Stomach smooth muscle (tissue), 2 donors: ENCODE data around the gene NR2F1-AS1.
"Not testable (repeated sequence)": the region's sequence is repeated elsewhere in the genome, so short reads cannot be mapped to it uniquely, and the experiment has no call there.

Source experiments
- H3K27ac ChIP-seq: one replicate; pipeline ENCODE4 v1.7.0; 2013; ENCODE audit warnings: mild to moderate bottlenecking, low read length, inconsistent platforms
- H3K27me3 ChIP-seq, 2 donors: one replicate each; pipeline ENCODE4 v1.7.0; 2013; ENCODE audit warnings: low read length in 2 of 2; ENCODE audit not compliant: insufficient read depth in 2 of 2, control insufficient read depth in 1 of 2
- H3K36me3 ChIP-seq, 2 donors: one replicate each; pipeline ENCODE4 v1.7.0; 2013; ENCODE audit warnings: low read length in 2 of 2; ENCODE audit not compliant: control insufficient read depth in 2 of 2, insufficient read depth in 2 of 2
- H3K4me1 ChIP-seq: one replicate; pipeline ENCODE4 v1.7.0; 2013; ENCODE audit warnings: low read length; ENCODE audit not compliant: control insufficient read depth, insufficient read depth
- H3K4me3 ChIP-seq, 2 donors: one replicate each; pipeline ENCODE4 v1.7.0; 2013; ENCODE audit warnings: low read length in 2 of 2
- H3K9ac ChIP-seq, 2 donors: one replicate each; pipeline ENCODE4 v1.7.0; 2013; ENCODE audit warnings: low read length in 2 of 2, mild to moderate bottlenecking in 1 of 2
- H3K9me3 ChIP-seq, 2 donors: one replicate each; pipeline ENCODE4 v1.7.0; 2013; ENCODE audit warnings: low read length in 2 of 2; ENCODE audit not compliant: control insufficient read depth in 2 of 2
- donor health status: healthy.
- donor health status: Pancreatic carcinoma.

The NR2F1-AS1 gene

GRCh38 chr5:93503598-93504067 is 77.4 kb downstream of the NR2F1-AS1 start:
- no peak overlapping the region for H3K27ac ChIP-seq
- H3K9me3 ChIP-seq = no peaks in the 10 kb centered on the region
- H3K36me3 ChIP-seq = no peaks in the 10 kb centered on the region
- no peaks in the 10 kb centered on the region for H3K27me3 ChIP-seq
- peaks cover 3% of the 10 kb centered on the region for H3K4me1 ChIP-seq
- no peak overlapping the region for H3K4me3 ChIP-seq
- no peak overlapping the region for H3K9ac ChIP-seq

GRCh38 chr5:93497096-93497495 is 83.9 kb downstream of the NR2F1-AS1 start:
- H3K4me3 ChIP-seq = no peak overlapping the region
- no peaks in the 10 kb centered on the region for H3K27me3 ChIP-seq
- no peak overlapping the region for H3K27ac ChIP-seq
- H3K4me1 ChIP-seq = no peaks in the 10 kb centered on the region
- H3K36me3 ChIP-seq = no peaks in the 10 kb centered on the region
- H3K9me3 ChIP-seq = no peaks in the 10 kb centered on the region
- H3K9ac ChIP-seq = no peak overlapping the region

DNA sequence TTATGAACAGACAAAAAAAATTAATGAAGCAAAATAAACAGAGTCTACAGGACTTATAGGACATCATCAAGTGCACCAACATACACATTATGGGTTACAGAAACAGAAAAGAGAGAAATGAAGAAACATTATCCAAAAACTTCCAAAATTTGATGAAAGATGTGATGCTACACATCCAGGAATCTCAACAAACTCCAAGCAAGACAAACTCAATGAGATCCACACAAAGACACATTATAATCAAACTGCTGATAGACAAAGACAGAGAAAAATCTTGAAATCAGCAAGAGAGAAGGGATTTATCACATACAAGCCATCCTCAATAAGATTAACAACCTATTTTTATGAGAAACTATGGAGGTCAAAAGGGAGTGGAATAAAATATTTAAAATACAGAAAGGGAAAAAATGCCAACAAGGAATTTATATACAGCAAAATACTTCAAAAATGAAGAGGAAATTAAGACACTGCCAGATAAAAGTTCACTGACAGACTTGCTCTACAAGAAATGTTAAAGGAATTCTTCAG is 101.0 kb downstream of the NR2F1-AS1 start:
- no peak overlapping the region for H3K4me3 ChIP-seq
- H3K27me3 ChIP-seq = no peaks in the 10 kb centered on the region
- H3K36me3 ChIP-seq = no peaks in the 10 kb centered on the region
- no peaks in the 10 kb centered on the region for H3K4me1 ChIP-seq
- H3K9me3 ChIP-seq = peaks cover 7 to 8% of the 10 kb centered on the region in 2 donors
- no peak overlapping the region for H3K27ac ChIP-seq
- H3K9ac ChIP-seq = no peak overlapping the region

GRCh38 chr5:93477816-93478215 is 103.2 kb downstream of the NR2F1-AS1 start:
- Histone ChIP-seq H3K9me3 (peaks cover 7 to 8% of the 10 kb centered on the region in 2 donors), H3K4me3 (no peak overlapping the region), H3K36me3 (no peaks in the 10 kb centered on the region), H3K4me1 (no peaks in the 10 kb centered on the region), H3K27ac (no peak overlapping the region), H3K27me3 (no peaks in the 10 kb centered on the region), H3K9ac (no peak overlapping the region)

DNA sequence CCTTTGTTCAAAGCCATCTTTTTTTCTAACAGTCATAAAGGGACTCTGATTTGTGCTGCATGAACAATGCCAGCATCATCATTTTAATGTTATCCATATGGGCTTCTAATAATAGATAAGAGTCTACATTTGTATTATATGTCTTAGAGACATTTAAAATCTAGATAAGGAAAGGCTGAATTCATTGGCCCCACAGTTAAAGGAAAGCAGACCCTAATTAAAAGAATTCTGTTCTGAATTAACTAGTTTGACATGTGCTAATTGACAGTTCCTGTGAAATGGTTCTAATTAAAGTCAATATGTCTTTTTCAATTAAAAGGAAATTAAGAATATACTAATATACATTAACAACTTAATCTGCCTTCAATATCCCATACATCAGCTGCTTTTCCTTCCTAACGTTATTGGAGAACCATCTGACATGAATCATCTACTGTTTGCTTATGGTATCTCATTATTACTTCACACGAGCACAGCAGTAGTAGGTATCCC is 104.7 kb downstream of the NR2F1-AS1 start:
- no peak overlapping the region for H3K4me3 ChIP-seq
- peaks cover 7 to 8% of the 10 kb centered on the region in 2 donors for H3K9me3 ChIP-seq
- no peak overlapping the region for H3K27ac ChIP-seq
- H3K36me3 ChIP-seq = no peaks in the 10 kb centered on the region
- no peak overlapping the region for H3K9ac ChIP-seq
- H3K27me3 ChIP-seq = no peaks in the 10 kb centered on the region
- no peaks in the 10 kb centered on the region for H3K4me1 ChIP-seq

- H3K27ac ChIP-seq = no peak overlapping the region
- no peaks in the 10 kb centered on the region for H3K36me3 ChIP-seq
- no peaks in the 10 kb centered on the region for H3K27me3 ChIP-seq
- H3K4me3 ChIP-seq = no peak overlapping the region
- H3K9ac ChIP-seq = no peak overlapping the region
- H3K9me3 ChIP-seq = no peaks in the 10 kb centered on the region
- H3K4me1 ChIP-seq = no peaks in the 10 kb centered on the region
These were observed 118.1 kb downstream of the NR2F1-AS1 start for GRCh38 chr5:93462916-93463315.

- H3K4me3 ChIP-seq = no peak overlapping the region
- H3K27ac ChIP-seq = no peak overlapping the region
These were observed 119.3 kb downstream of the NR2F1-AS1 start for GRCh38 chr5:93461756-93462155.

DNA sequence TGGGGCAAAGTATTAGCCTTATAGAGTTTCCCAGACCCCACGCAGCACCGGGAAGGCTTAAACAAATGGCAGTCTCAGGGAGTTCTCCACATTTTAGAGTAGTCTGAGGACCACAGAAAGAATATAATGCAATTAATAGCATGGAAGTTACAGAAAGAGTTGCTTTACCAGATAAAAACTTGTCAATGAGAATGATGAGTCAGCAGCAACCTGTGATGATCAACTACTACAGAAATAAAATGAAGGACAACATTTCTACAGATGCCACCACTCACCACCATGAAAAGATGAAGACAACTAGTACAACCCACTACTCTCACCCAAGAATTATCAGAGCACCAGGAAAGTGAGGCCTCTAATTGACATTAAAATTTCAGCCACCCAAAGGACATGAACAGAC is 120.7 kb downstream of the NR2F1-AS1 start:
- no peaks in the 10 kb centered on the region for H3K4me1 ChIP-seq
- H3K9ac ChIP-seq = no peak overlapping the region
- no peak overlapping the region for H3K27ac ChIP-seq
- no peaks in the 10 kb centered on the region for H3K9me3 ChIP-seq
- no peaks in the 10 kb centered on the region for H3K27me3 ChIP-seq
- peaks cover 0 to 4% of the 10 kb centered on the region in 2 donors for H3K36me3 ChIP-seq
- H3K4me3 ChIP-seq = no peak overlapping the region

More at GRCh38 chr5:93461756-93462155, 119.3 kb downstream of the NR2F1-AS1 start:
- Histone ChIP-seq H3K4me1 (no peaks in the 10 kb centered on the region), H3K9me3 (no peaks in the 10 kb centered on the region), H3K27me3 (no peaks in the 10 kb centered on the region), H3K9ac (no peak overlapping the region), H3K36me3 (peaks cover 0 to 4% of the 10 kb centered on the region in 2 donors)

DNA sequence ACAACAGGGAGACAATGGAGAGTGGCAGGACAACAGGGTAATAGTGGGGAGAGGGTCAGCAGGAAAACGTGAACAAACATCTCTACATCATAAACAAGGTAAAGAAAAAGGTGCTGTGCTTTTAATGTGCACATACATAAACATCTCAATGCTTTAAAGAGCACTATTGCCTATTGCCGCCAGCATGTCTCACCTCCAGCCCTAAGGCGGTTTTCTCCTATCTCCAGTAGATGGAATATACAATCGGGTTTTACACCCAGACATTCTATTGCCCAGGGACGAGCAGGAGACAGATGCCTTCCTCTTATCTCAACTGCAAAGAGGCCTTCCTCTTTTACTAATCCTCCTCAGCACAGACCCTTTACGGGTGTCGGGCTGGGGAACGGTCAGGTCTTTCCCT is 124.2 kb downstream of the NR2F1-AS1 start:
- not testable (repeated sequence) for H3K4me3 ChIP-seq, H3K36me3 ChIP-seq, H3K27me3 ChIP-seq, H3K4me1 ChIP-seq, H3K9ac ChIP-seq, H3K9me3 ChIP-seq, H3K27ac ChIP-seq

GRCh38 chr5:93454896-93455295 is 126.1 kb downstream of the NR2F1-AS1 start:
- Histone ChIP-seq H3K9ac (no peak overlapping the region), H3K9me3 (no peaks in the 10 kb centered on the region), H3K27ac (no peak overlapping the region), H3K4me1 (no peaks in the 10 kb centered on the region), H3K4me3 (no peak overlapping the region), H3K36me3 (peaks cover 0 to 4% of the 10 kb centered on the region in 2 donors), H3K27me3 (no peaks in the 10 kb centered on the region)

DNA sequence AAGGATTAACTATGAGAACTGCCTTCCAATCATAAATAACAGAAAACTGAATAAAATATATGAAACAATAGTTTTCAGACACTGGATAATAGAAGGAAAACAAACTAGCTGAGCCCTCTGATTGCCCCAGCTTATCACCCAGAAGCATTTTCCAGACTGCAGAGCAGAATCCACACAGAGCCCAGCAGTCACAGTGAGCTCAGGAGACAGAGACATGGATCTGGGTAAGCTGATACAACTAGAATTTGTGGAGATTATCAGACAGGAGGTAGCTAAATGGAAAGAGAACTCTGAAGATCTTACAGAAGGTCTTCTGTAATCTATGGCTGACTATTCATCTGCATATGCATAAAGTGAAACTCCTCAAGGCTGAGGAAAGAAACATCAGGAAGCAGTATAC is 128.8 kb downstream of the NR2F1-AS1 start:
- H3K4me1 ChIP-seq = no peaks in the 10 kb centered on the region
- no peak overlapping the region for H3K4me3 ChIP-seq
- no peak overlapping the region for H3K27ac ChIP-seq
- H3K27me3 ChIP-seq = no peaks in the 10 kb centered on the region
- H3K36me3 ChIP-seq = no peaks in the 10 kb centered on the region
- H3K9ac ChIP-seq = no peak overlapping the region
- H3K9me3 ChIP-seq = no peaks in the 10 kb centered on the region
